GM19328 (cell line): ENCODE data around the gene CNIH4.
"Not testable (repeated sequence)": the region's sequence is repeated elsewhere in the genome, so short reads cannot be mapped to it uniquely, and the experiment has no call there.

Source experiments
- ATAC-seq: cut with Tn5 transposase; IDR thresholded peaks from one replicate; pipeline ENCODE4 v1.9.1; 2021; ENCODE audit warnings: mild to moderate bottlenecking, moderate library complexity; ENCODE audit not compliant: unreplicated experiment

Gene CNIH4

GRCh38 chr1:224356685-224357625 lies at the start of gene CNIH4:
CNIH4 (plus strand) TSS chr1:224356879; CDS start chr1:224356925, 46 bp downstream.
- ATAC-seq = peak; percentile 99

- ATAC-seq = no peak
These were observed 48.6 kb upstream of the CNIH4 start for GRCh38 chr1:224308064-224308463.

- ATAC-seq = not testable (repeated sequence)
These were observed 45.2 kb upstream of the CNIH4 start for GRCh38 chr1:224311503-224311902.

GRCh38 chr1:224312025-224312424 lies 44.7 kb upstream of the CNIH4 start:
- ATAC-seq = no peak

GRCh38 chr1:224317383-224318045 lies 39.2 kb upstream of the CNIH4 start:
- no peak for ATAC-seq

GRCh38 chr1:224321706-224322105 lies 35.0 kb upstream of the CNIH4 start:
- no peak for ATAC-seq

- no peak for ATAC-seq
These were observed 30.7 kb upstream of the CNIH4 start for GRCh38 chr1:224325959-224326358.

GRCh38 chr1:224328644-224329043 lies 28.0 kb upstream of the CNIH4 start:
- ATAC-seq = no peak

GRCh38 chr1:224329484-224329841 lies 27.2 kb upstream of the CNIH4 start:
- no peak for ATAC-seq

GRCh38 chr1:224329842-224330753 lies 26.6 kb upstream of the CNIH4 start, which contains the start of gene NVL:
NVL (minus strand) TSS chr1:224330172; CDS start chr1:224330127, 45 bp downstream.
- peak; percentile 71 for ATAC-seq

- no peak for ATAC-seq
These were observed 25.4 kb upstream of the CNIH4 start for GRCh38 chr1:224331326-224331725.

GRCh38 chr1:224331824-224332223 lies 24.9 kb upstream of the CNIH4 start:
- ATAC-seq = no peak

GRCh38 chr1:224333309-224333926 lies 23.3 kb upstream of the CNIH4 start:
- ATAC-seq = no peak

GRCh38 chr1:224333939-224334786 lies 22.5 kb upstream of the CNIH4 start:
- ATAC-seq = no peak

GRCh38 chr1:224338150-224338838 lies 18.4 kb upstream of the CNIH4 start:
- no peak for ATAC-seq

GRCh38 chr1:224339442-224340033 lies 17.1 kb upstream of the CNIH4 start:
- no peak for ATAC-seq

- ATAC-seq = not testable (repeated sequence)
These were observed 16.0 kb upstream of the CNIH4 start for GRCh38 chr1:224340453-224341384.
